Measurements from ENCODE around the gene USP20.

USP20 gene

DNA sequence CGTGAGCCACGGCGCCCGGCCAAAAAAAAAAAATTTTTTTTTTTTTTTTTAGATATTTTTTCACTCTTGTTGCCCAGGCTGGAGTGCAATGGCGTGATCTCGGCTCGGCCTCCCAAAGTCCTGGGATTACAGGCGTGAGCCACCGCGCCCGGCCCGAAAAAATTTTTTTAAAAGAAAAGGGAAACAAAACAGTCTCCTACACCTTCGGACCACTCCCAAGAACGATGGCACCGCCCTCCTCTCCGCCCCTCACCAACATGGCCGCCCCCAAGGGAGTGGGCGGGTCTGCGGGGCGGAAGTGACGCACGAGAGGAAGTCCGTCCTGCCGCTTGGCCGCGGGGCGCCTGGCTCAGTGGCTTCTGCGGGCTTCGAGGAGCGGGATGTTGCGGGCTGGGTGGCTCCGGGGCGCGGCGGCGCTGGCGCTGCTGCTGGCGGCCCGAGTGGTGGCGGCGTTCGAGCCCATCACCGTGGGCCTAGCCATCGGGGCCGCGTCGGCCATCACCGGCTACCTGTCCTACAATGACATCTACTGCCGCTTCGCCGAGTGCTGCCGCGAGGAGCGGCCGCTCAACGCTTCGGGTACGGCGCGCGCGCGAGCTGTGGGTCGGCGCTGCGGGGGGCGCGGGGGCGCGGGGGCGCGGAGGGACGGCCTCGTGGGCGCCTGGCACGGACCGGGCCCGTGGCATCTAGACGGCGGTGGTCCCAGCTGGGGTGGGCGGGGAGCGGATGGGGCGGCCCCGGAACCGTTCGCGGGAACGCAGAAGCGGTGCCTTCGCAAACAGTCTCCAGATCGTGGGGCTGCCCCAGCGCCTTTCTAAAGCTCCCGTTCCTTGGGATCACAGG, 32.2 kb upstream of the USP20 start, which contains the start of gene TOR1B (continued):
- no peak for TF ChIP-seq GLI2 (tag by site-specific recombination; IDR thresholded peaks at IDR 0.05; ENCODE audit: borderline replicate concordance, low read depth)
- no peak for TF ChIP-seq HOXD13 (CRISPR knock-in tag; IDR thresholded peaks at IDR 0.05; ENCODE audit: borderline replicate concordance)
- no peak for TF ChIP-seq ZBTB7A (tag by site-specific recombination; IDR thresholded peaks at IDR 0.05; ENCODE audit: low read depth)
- TF ChIP-seq, protein P1, sequence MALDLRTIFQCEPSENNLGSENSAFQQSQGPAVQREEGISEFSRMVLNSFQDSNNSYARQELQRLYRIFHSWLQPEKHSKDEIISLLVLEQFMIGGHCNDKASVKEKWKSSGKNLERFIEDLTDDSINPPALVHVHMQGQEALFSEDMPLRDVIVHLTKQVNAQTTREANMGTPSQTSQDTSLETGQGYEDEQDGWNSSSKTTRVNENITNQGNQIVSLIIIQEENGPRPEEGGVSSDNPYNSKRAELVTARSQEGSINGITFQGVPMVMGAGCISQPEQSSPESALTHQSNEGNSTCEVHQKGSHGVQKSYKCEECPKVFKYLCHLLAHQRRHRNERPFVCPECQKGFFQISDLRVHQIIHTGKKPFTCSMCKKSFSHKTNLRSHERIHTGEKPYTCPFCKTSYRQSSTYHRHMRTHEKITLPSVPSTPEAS (tag by site-specific recombination; IDR thresholded peaks at IDR 0.05), result no peak
- peak; percentile 94 for TF ChIP-seq SP3 (tag by site-specific recombination; IDR thresholded peaks at IDR 0.05)
- no peak for TF ChIP-seq ZNF433 (tag by site-specific recombination; IDR thresholded peaks at IDR 0.05; ENCODE audit: low read depth)
- TF ChIP-seq, protein P2, sequence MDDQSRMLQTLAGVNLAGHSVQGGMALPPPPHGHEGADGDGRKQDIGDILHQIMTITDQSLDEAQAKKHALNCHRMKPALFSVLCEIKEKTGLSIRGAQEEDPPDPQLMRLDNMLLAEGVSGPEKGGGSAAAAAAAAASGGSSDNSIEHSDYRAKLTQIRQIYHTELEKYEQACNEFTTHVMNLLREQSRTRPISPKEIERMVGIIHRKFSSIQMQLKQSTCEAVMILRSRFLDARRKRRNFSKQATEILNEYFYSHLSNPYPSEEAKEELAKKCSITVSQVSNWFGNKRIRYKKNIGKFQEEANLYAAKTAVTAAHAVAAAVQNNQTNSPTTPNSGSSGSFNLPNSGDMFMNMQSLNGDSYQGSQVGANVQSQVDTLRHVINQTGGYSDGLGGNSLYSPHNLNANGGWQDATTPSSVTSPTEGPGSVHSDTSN (CRISPR knock-in tag; IDR thresholded peaks at IDR 0.05), result no peak
- no peak for TF ChIP-seq ZNF311 (tag by site-specific recombination; IDR thresholded peaks at IDR 0.05; ENCODE audit: borderline replicate concordance)
- no peak for TF ChIP-seq ZNF350 (tag by site-specific recombination; IDR thresholded peaks at IDR 0.05)
- no peak for TF ChIP-seq ZNF596 (tag by site-specific recombination; IDR thresholded peaks at IDR 0.05)
- no peak for TF ChIP-seq ZNF138 (tag by site-specific recombination; IDR thresholded peaks at IDR 0.05; ENCODE audit: borderline replicate concordance)
- TF ChIP-seq ZNF2 (tag by site-specific recombination; IDR thresholded peaks at IDR 0.05), result no peak
- no peak for TF ChIP-seq HOXA7 (CRISPR knock-in tag; IDR thresholded peaks at IDR 0.05; ENCODE audit: borderline replicate concordance)
- no peak for TF ChIP-seq GFI1B (tag by site-specific recombination; IDR thresholded peaks at IDR 0.05)
- TF ChIP-seq, protein P3, sequence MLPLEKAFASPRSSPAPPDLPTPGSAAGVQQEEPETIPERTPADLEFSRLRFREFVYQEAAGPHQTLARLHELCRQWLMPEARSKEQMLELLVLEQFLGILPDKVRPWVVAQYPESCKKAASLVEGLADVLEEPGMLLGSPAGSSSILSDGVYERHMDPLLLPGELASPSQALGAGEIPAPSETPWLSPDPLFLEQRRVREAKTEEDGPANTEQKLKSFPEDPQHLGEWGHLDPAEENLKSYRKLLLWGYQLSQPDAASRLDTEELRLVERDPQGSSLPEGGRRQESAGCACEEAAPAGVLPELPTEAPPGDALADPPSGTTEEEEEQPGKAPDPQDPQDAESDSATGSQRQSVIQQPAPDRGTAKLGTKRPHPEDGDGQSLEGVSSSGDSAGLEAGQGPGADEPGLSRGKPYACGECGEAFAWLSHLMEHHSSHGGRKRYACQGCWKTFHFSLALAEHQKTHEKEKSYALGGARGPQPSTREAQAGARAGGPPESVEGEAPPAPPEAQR (tag by site-specific recombination; IDR thresholded peaks at IDR 0.05), result no peak
- no peak for TF ChIP-seq SETDB1 (IDR thresholded peaks at IDR 0.05; ENCODE audit: insufficient read length, low read length)
- no peak for TF ChIP-seq TRIM28 (IDR thresholded peaks at IDR 0.05; ENCODE audit: borderline replicate concordance, low read length)
- TF ChIP-seq, protein P4, sequence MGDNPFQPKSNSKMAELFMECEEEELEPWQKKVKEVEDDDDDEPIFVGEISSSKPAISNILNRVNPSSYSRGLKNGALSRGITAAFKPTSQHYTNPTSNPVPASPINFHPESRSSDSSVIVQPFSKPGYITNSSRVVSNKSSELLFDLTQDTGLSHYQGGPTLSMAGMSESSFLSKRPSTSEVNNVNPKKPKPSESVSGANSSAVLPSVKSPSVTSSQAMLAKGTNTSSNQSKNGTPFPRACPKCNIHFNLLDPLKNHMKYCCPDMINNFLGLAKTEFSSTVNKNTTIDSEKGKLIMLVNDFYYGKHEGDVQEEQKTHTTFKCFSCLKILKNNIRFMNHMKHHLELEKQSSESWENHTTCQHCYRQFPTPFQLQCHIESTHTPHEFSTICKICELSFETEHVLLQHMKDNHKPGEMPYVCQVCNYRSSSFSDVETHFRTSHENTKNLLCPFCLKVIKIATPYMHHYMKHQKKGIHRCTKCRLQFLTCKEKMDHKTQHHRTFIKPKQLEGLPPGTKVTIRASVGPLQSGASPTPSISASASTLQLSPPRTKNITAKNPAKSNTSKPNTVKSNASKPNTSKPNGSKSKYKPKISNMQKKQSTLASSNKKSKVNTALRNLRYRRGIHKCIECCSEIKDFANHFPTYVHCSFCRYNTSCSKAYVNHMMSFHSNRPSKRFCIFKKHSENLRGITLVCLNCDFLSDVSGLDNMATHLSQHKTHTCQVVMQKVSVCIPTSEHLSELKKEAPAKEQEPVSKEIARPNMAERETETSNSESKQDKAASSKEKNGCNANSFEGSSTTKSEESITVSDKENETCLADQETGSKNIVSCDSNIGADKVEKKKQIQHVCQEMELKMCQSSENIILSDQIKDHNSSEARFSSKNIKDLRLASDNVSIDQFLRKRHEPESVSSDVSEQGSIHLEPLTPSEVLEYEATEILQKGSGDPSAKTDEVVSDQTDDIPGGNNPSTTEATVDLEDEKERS (tag by site-specific recombination; IDR thresholded peaks at IDR 0.05), result no peak
- peak; percentile 98 for TF ChIP-seq ZNF335 (tag by site-specific recombination; conservative IDR thresholded peaks at IDR 0.05)
- TF ChIP-seq ZNF292 (tag by site-specific recombination; IDR thresholded peaks at IDR 0.05; ENCODE audit: borderline replicate concordance, low read depth), result no peak
- TF ChIP-seq YY1 (tag by site-specific recombination; IDR thresholded peaks at IDR 0.05), result peak; percentile 91
- TF ChIP-seq HOXC10 (CRISPR knock-in tag; IDR thresholded peaks at IDR 0.05), result no peak
- TF ChIP-seq, protein P5, sequence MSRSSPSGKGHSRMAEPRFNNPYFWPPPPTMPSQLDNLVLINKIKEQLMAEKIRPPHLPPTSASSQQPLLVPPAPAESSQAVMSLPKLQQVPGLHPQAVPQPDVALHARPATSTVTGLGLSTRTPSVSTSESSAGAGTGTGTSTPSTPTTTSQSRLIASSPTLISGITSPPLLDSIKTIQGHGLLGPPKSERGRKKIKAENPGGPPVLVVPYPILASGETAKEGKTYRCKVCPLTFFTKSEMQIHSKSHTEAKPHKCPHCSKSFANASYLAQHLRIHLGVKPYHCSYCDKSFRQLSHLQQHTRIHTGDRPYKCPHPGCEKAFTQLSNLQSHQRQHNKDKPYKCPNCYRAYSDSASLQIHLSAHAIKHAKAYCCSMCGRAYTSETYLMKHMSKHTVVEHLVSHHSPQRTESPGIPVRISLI (tag by site-specific recombination; IDR thresholded peaks at IDR 0.05), result peak; percentile 97
- TF ChIP-seq, protein P6, sequence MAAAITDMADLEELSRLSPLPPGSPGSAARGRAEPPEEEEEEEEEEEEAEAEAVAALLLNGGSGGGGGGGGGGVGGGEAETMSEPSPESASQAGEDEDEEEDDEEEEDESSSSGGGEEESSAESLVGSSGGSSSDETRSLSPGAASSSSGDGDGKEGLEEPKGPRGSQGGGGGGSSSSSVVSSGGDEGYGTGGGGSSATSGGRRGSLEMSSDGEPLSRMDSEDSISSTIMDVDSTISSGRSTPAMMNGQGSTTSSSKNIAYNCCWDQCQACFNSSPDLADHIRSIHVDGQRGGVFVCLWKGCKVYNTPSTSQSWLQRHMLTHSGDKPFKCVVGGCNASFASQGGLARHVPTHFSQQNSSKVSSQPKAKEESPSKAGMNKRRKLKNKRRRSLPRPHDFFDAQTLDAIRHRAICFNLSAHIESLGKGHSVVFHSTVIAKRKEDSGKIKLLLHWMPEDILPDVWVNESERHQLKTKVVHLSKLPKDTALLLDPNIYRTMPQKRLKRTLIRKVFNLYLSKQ (tag by site-specific recombination; IDR thresholded peaks at IDR 0.05; ENCODE audit: borderline replicate concordance), result no peak
- no peak for TF ChIP-seq IKZF3 (tag by site-specific recombination; IDR thresholded peaks at IDR 0.05)
- peak; percentile 14; the same call in 1 of the 2 replicates for TF ChIP-seq ZNF391 (tag by site-specific recombination; IDR thresholded peaks at IDR 0.05; ENCODE audit: borderline replicate concordance, low read depth)
- TF ChIP-seq ZNF626 (tag by site-specific recombination; IDR thresholded peaks at IDR 0.05), result no peak; the same call in 1 of the 2 replicates
- TF ChIP-seq ZNF555 (tag by site-specific recombination; conservative IDR thresholded peaks at IDR 0.05), result no peak
- no peak for TF ChIP-seq ZNF701 (tag by site-specific recombination; IDR thresholded peaks at IDR 0.05)
- TF ChIP-seq ZNF324 (tag by site-specific recombination; IDR thresholded peaks at IDR 0.05), result no peak
- no peak for TF ChIP-seq ZSCAN23 (tag by site-specific recombination; IDR thresholded peaks at IDR 0.05)

Measured in HEK293 (cell line).